ENCODE data around the gene ZXDB. TPM values are rescaled to one million over a fixed set of nuclear protein-coding genes. Genes with fewer than 3 reads are reported as not detected.

ZXDB gene
- total and polyA plus RNA-seq, 2 of the 13 experiments (the other 11 are each of a cell fraction or from before 2014, with no cell fraction given) = 4.5 to 9.0 TPM

DNA sequence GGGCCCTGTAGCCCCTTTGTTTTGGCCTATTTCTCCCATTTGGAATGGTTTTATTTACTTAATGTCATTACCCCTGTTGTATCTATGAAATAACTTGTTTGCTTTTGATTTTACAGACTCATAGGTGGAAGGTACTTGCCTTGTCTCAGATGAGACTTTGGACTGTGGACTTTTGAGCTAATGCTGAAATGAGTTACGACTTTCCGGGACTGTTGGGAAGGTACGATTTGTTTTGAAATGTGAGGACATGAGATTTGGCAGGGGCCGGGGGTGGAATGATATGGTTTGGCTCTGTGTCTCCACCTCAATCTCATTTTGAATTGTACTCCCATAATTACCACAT lies 48.8 kb downstream of the ZXDB start (continued):
- no peak for TF ChIP-seq ZNF142 (CRISPR knock-in tag; IDR thresholded peaks at IDR 0.05)
- no peak for TF ChIP-seq HMG20B (CRISPR knock-in tag; conservative IDR thresholded peaks at IDR 0.05)
- no peak for TF ChIP-seq KMT2A (CRISPR knock-in tag; IDR thresholded peaks at IDR 0.05)
- TF ChIP-seq PBX3 (CRISPR knock-in tag; IDR thresholded peaks at IDR 0.05; ENCODE audit: borderline replicate concordance) = no peak
- TF ChIP-seq STAG1 (CRISPR knock-in tag; IDR thresholded peaks at IDR 0.05) = no peak
- TF ChIP-seq FOXA1 (IDR thresholded peaks at IDR 0.05) = 0 out of 2 replicates have a peak, but pooled peaks have one; percentile 56
- no peak for TF ChIP-seq FOXA1 (CRISPR knock-in tag; IDR thresholded peaks at IDR 0.05)
- TF ChIP-seq CAMTA2 (CRISPR knock-in tag; IDR thresholded peaks at IDR 0.05; ENCODE audit: borderline replicate concordance) = no peak
- TF ChIP-seq ZNF788 (CRISPR knock-in tag; IDR thresholded peaks at IDR 0.05; ENCODE audit: borderline replicate concordance) = no peak
- no peak for TF ChIP-seq HNRNPUL1 (IDR thresholded peaks at IDR 0.05; ENCODE audit: low read depth, low read length)
- TF ChIP-seq BORCS8-MEF2B (CRISPR knock-in tag; IDR thresholded peaks at IDR 0.05) = no peak
- TF ChIP-seq AGO1 (IDR thresholded peaks at IDR 0.05; ENCODE audit: low read depth, low read length, poor library complexity, severe bottlenecking) = no peak
- TF ChIP-seq, protein P1, sequence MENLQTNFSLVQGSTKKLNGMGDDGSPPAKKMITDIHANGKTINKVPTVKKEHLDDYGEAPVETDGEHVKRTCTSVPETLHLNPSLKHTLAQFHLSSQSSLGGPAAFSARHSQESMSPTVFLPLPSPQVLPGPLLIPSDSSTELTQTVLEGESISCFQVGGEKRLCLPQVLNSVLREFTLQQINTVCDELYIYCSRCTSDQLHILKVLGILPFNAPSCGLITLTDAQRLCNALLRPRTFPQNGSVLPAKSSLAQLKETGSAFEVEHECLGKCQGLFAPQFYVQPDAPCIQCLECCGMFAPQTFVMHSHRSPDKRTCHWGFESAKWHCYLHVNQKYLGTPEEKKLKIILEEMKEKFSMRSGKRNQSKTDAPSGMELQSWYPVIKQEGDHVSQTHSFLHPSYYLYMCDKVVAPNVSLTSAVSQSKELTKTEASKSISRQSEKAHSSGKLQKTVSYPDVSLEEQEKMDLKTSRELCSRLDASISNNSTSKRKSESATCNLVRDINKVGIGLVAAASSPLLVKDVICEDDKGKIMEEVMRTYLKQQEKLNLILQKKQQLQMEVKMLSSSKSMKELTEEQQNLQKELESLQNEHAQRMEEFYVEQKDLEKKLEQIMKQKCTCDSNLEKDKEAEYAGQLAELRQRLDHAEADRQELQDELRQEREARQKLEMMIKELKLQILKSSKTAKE (CRISPR knock-in tag; IDR thresholded peaks at IDR 0.05; ENCODE audit: borderline replicate concordance) = no peak
- 0 out of 2 replicates have a peak, but pooled peaks have one; percentile 38 for TF ChIP-seq SOX5 (CRISPR knock-in tag; IDR thresholded peaks at IDR 0.05; ENCODE audit: borderline replicate concordance)
- TF ChIP-seq EHMT2 (IDR thresholded peaks at IDR 0.05; ENCODE audit: borderline replicate concordance, low read depth, low read length) = no peak
- no peak for TF ChIP-seq FOXM1 (CRISPR knock-in tag; IDR thresholded peaks at IDR 0.05)
- TF ChIP-seq POLR2G (IDR thresholded peaks at IDR 0.05; ENCODE audit: low read depth, low read length) = no peak
- no peak for TF ChIP-seq ATF3 (CRISPR knock-in tag; IDR thresholded peaks at IDR 0.05)
- TF ChIP-seq ZNF235 (CRISPR knock-in tag; IDR thresholded peaks at IDR 0.05; ENCODE audit: borderline replicate concordance) = no peak
- TF ChIP-seq SRSF1 (optimal IDR thresholded peaks at IDR 0.05; ENCODE audit: low read depth, low read length) = no peak
- TF ChIP-seq SOX6 (IDR thresholded peaks at IDR 0.05) = no peak
- TF ChIP-seq SOX6 (CRISPR knock-in tag; IDR thresholded peaks at IDR 0.05) = peak; percentile 45; the same call in 1 of the 2 replicates
- no peak for TF ChIP-seq ZNF577 (CRISPR knock-in tag; IDR thresholded peaks at IDR 0.05; ENCODE audit: borderline replicate concordance, low read depth)
- no peak for TF ChIP-seq HMGA1 (CRISPR knock-in tag; conservative IDR thresholded peaks at IDR 0.05)
